Liver (tissue), 3 donors: ENCODE data around the gene BFSP2.

ENCODE experiments used
- CTCF ChIP-seq: fragments of 150-350 bp; IDR thresholded peaks from 2 replicates; pipeline ENCODE4 v1.5.1; 2017; ENCODE audit warnings: improper control_type of control experiment, low read depth, low read length; ENCODE audit not compliant: missing input control
- EGR1 ChIP-seq, 2 donors: IDR thresholded peaks; 2 replicates each; pipeline ENCODE4 v1.6.1; 2016 to 2018; ENCODE audit warnings: antibody characterized with exemption in 2 of 2, low read depth in 2 of 2
- FOXA2 ChIP-seq: IDR thresholded peaks from 2 replicates; pipeline ENCODE4 v1.6.1; 2016; ENCODE audit warnings: antibody characterized with exemption
- GABPA ChIP-seq, 2 donors: IDR thresholded peaks in 1 of 2; conservative IDR thresholded peaks in 1 of 2; 2 replicates each; pipeline ENCODE4 v1.6.1; 2016; ENCODE audit warnings: antibody characterized with exemption in 2 of 2, mild to moderate bottlenecking in 1 of 2, moderate library complexity in 1 of 2
- MAX ChIP-seq: IDR thresholded peaks from 2 replicates; pipeline ENCODE4 v1.6.1; 2016; ENCODE audit warnings: antibody characterized with exemption
- RAD21 ChIP-seq, 2 donors: IDR thresholded peaks; 2 replicates each; pipeline ENCODE4 v1.6.1; 2016; ENCODE audit warnings: antibody characterized with exemption in 2 of 2, mild to moderate bottlenecking in 2 of 2
- RXRA ChIP-seq, 2 donors: IDR thresholded peaks; 2 replicates each; pipeline ENCODE4 v1.6.1; 2017 to 2018; ENCODE audit warnings: antibody characterized with exemption in 2 of 2, mild to moderate bottlenecking in 1 of 2
- SP1 ChIP-seq: IDR thresholded peaks from 2 replicates; pipeline ENCODE4 v1.6.1; 2018; ENCODE audit warnings: antibody characterized with exemption, mild to moderate bottlenecking
- TAF1 ChIP-seq: conservative IDR thresholded peaks from 2 replicates; pipeline ENCODE4 v1.6.1; 2016; ENCODE audit warnings: antibody characterized with exemption, mild to moderate bottlenecking
- YY1 ChIP-seq: IDR thresholded peaks from 2 replicates; pipeline ENCODE4 v1.6.1; 2016; ENCODE audit warnings: antibody characterized with exemption, mild to moderate bottlenecking
- TF ChIP-seq, protein P1 (sequence below): IDR thresholded peaks from 2 replicates; pipeline ENCODE4 v1.6.1; 2016; ENCODE audit warnings: antibody characterized with exemption
- donor health status: healthy.
- donor health status: healthy.

- TF ChIP-seq RAD21 (IDR thresholded peaks at IDR 0.05) (no peak), EGR1 (IDR thresholded peaks at IDR 0.05; ENCODE audit: low read depth in 2 of 2) (no peak), CTCF (no peak), FOXA2 (no peak), TAF1 (no peak), MAX (no peak), YY1 (no peak), GABPA (IDR thresholded peaks at IDR 0.05 in 1 of 2, conservative IDR thresholded peaks at IDR 0.05 in 1 of 2) (no peak), SP1 (no peak), RXRA (IDR thresholded peaks at IDR 0.05) (no peak)
- TF ChIP-seq, protein P1, sequence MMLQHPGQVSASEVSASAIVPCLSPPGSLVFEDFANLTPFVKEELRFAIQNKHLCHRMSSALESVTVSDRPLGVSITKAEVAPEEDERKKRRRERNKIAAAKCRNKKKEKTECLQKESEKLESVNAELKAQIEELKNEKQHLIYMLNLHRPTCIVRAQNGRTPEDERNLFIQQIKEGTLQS = no peak
Observed at GRCh38 chr3:133394561-133395311, 5.1 kb upstream of the BFSP2 start.
